ENCODE results near the gene ZNFX1. TPM values are rescaled to one million over a fixed set of nuclear protein-coding genes. Genes with fewer than 3 reads are reported as not detected.
A peak's percentile ranks its signal among the peaks of the same experiment; 100 is the strongest.

Gene ZNFX1
- total RNA-seq, 3 donors from 2014 or later, result 52.5 to 69.2 (median 56.4) TPM

DNA sequence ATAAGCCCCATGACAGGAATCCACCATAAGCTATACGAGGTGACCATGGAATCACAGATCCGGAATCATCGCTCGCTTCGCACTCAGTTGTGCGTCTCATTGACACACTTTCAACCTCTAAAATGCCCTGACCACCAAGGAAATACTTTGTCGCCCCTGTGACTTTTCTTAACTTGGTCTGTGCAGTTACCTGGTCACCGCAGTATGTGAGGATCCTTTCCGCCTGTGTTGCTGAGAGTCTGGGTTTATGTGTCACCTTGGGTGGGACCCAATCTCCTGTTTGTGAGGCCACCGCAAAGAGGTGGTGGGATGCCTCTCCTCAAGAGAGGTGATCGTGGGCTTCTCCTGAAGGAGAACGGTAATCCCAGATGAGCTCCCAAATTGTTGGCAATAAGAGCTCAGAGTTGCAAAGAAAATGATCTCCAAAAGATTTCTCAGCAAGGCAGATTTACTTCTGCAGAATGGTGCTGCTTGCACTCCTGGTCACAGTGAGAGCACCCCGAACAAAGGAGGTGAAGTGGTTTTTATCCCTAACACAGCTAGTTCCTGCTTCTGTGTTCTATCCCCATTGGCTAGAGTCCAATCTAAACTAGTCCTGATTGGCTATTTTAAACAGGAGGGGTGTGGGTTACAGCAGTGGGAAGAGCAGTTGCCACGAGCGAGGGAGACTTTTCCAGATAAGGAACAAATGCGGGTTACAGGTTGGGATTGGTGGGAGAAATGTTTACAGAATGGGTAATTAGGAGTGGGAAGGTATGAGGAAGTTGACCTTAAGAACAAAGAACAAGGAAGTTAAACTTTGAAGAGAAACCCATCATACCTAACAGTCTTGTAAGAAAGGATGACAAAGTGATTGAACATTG is 9.1 kb upstream of the ZNFX1 start:
- H3K36me3 Mint-ChIP-seq (ENCODE audit: insufficient read depth), result peaks cover 89% of the 10 kb centered on the region
- ATAC-seq (no peak), DNase-seq (no peak)
- H3K9me3 Mint-ChIP-seq, result peaks cover 34% of the 10 kb centered on the region
- no peaks in the 10 kb centered on the region for H3K27me3 Mint-ChIP-seq (ENCODE audit: low read depth)
- peaks cover 54% of the 10 kb centered on the region for H3K4me1 Mint-ChIP-seq (ENCODE audit: low read depth)
- H3K4me3 Mint-ChIP-seq, result peak overlapping the region; percentile 99

DNA sequence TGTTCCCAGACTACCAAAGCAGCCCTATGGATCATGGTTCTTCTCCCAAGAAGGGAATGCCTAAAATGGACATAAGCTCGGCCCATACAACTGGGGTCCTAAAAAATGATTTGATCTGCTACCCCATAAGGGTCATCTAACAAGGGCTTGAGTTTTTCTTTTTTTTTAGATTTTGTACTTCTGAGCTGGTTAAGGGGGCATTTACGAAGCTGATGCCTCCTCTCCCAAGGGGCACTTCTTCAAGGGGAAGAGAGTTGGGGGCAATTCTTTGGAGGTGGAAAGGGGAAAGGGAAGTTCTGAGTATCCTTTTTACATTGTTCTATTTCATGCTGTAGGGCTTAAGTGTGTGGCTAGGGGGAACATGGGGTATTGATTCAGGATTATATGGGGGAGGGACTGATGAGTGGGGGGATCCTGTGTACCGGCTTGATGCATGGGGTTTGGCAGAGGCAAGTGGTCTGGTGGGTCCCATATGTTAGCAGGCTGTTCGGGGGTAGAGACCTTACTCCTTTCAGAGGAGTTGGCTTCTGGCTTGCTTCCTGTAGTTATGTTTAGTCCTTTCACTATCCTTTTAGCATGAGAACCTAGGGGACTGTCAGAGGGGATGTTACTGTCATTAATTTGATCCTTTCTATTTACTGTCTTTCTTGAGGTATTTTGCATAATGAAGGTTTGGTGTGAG is 8.1 kb upstream of the ZNFX1 start:
- H3K27me3 Mint-ChIP-seq (ENCODE audit: low read depth), result no peaks in the 10 kb centered on the region
- DNase-seq (no peak), ATAC-seq (no peak)
- peaks cover 95% of the 10 kb centered on the region for H3K36me3 Mint-ChIP-seq (ENCODE audit: insufficient read depth)
- peaks cover 41% of the 10 kb centered on the region for H3K9me3 Mint-ChIP-seq
- peak overlapping the region; percentile 99 for H3K4me3 Mint-ChIP-seq
- H3K4me1 Mint-ChIP-seq (ENCODE audit: low read depth), result peaks cover 63% of the 10 kb centered on the region

DNA sequence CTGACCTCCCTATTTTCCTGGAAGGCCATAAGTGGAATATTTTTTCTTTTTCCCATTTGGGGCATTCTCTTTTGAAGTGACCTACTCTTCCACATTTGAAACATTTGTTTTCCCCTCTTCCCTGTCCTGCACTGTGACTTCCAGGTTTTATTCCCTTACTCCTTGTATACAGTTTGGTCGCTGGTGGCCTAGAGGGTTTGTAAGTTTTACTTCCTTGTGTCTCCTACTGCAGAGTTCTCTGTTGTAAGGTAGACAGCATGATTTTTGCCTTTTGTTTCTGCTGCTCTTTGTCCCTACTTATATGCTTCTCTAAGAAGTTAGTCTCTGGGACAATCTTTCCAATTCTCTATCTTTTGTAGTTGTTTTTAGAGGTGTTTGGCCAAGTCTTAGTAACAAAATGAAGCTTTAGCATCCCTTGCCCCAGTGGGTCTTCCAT is 7.4 kb upstream of the ZNFX1 start:
- Mint-ChIP-seq H3K27me3 (ENCODE audit: low read depth) (no peaks in the 10 kb centered on the region), H3K9me3 (peaks cover 41% of the 10 kb centered on the region), H3K36me3 (ENCODE audit: insufficient read depth) (peaks cover 95% of the 10 kb centered on the region), H3K4me1 (ENCODE audit: low read depth) (peaks cover 68% of the 10 kb centered on the region), H3K4me3 (peak overlapping the region; percentile 99)
- DNase-seq (no peak), ATAC-seq (no peak)

DNA sequence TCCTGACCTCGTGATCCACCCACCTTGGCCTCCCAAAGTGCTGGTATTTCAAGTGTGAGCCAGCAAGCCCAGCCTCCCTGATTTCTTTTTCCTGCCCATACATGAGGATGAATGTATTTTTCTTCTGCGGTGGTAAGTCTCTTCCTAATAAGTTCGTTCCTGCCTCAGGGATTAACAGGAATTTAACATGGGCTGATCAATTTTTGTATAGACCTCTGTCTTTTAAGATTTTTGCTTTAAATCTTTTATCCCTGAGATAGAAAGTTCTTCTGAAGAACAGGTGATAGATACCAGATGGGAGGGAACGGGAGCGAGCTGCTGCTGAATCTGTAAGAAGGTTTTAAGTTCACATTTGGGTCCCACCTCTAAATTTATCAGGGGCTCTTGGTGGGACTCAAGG is 7.0 kb upstream of the ZNFX1 start:
- H3K4me3 Mint-ChIP-seq, result peak overlapping the region; percentile 99
- peaks cover 70% of the 10 kb centered on the region for H3K4me1 Mint-ChIP-seq (ENCODE audit: low read depth)
- peaks cover 41% of the 10 kb centered on the region for H3K9me3 Mint-ChIP-seq
- DNase-seq, result no peak
- ATAC-seq, result no peak
- peaks cover 95% of the 10 kb centered on the region for H3K36me3 Mint-ChIP-seq (ENCODE audit: insufficient read depth)
- no peaks in the 10 kb centered on the region for H3K27me3 Mint-ChIP-seq (ENCODE audit: low read depth)

DNA sequence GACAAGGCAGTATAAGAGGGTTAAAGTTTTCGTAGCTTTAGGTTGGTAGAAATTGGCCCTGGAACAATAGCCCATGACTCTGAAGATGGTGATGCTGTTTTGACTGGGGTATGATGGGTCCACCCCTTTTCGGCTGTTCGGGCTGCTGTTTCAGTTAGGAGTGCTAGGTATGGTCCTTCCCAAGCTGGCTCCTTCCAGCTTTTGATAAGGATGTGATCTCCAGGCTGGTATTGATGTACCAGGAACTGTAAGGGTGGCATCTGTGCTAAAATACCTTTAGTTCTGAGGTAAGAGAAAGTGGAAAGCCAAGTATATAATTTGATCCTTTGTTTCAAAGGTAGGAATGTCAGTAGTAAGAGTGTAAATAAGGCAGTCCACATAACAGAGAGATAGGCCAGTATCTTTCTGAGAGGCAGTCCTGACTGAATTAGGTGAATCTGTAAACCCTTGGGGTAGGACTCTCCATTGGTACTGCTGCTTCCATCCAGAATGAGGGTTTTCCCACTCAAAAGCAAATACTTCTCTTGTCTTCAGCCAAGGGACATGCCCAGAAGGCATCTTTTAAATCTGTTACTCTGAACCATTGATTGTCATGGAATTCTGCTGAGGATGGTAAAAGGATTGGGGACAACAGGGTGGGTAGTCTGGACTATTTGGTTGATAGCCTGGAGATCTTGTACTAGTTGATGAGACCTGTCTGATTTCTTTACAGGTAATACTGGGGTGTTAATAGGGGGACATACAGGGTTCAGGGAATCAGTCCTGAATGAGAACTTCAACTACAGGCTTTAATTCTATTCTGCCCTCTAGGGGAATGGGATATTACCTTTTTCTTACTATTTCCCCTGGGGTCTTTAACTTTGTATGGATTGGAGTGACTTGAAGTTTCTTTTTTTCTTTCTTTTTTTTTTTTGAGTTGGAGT is 6.1 kb upstream of the ZNFX1 start:
- no peaks in the 10 kb centered on the region for H3K27me3 Mint-ChIP-seq (ENCODE audit: low read depth)
- H3K36me3 Mint-ChIP-seq (ENCODE audit: insufficient read depth), result peaks cover 98% of the 10 kb centered on the region
- peaks cover 41% of the 10 kb centered on the region for H3K9me3 Mint-ChIP-seq
- H3K4me1 Mint-ChIP-seq (ENCODE audit: low read depth), result peaks cover 67% of the 10 kb centered on the region
- no peak for DNase-seq
- ATAC-seq, result peak; percentile 8 to 9
- peak overlapping the region; percentile 99 for H3K4me3 Mint-ChIP-seq

DNA sequence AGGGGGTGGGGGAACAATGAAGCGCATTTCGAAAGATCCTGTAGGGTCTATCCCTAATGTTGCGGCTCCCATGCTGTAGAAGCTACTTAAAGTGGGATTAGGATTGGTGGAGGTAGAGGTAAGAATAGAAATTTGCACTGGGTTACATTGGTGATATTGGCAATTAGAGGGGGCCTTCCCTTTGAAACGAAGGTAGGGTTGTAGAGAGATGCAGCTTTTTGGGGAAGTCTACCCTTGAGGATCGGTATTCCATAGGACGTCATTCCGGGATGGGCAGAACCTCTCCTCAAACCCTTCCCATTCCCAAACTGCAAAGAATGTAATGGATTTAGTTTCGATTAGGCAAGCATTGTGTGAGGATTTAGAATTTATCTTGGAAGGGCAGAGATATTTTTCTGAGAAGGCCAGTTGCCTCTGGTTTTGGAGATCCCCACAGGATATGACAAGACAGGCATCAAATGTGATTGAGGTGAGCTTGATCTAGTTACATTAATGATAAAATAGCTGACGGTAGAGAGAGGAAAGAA is 5.4 kb upstream of the ZNFX1 start:
- H3K4me3 Mint-ChIP-seq, result peak overlapping the region; percentile 99
- peaks cover 41% of the 10 kb centered on the region for H3K9me3 Mint-ChIP-seq
- H3K36me3 Mint-ChIP-seq (ENCODE audit: insufficient read depth), result peaks cover 97% of the 10 kb centered on the region
- peaks cover 67% of the 10 kb centered on the region for H3K4me1 Mint-ChIP-seq (ENCODE audit: low read depth)
- H3K27me3 Mint-ChIP-seq (ENCODE audit: low read depth), result no peaks in the 10 kb centered on the region
- DNase-seq (no peak), ATAC-seq (peak; percentile 2)

DNA sequence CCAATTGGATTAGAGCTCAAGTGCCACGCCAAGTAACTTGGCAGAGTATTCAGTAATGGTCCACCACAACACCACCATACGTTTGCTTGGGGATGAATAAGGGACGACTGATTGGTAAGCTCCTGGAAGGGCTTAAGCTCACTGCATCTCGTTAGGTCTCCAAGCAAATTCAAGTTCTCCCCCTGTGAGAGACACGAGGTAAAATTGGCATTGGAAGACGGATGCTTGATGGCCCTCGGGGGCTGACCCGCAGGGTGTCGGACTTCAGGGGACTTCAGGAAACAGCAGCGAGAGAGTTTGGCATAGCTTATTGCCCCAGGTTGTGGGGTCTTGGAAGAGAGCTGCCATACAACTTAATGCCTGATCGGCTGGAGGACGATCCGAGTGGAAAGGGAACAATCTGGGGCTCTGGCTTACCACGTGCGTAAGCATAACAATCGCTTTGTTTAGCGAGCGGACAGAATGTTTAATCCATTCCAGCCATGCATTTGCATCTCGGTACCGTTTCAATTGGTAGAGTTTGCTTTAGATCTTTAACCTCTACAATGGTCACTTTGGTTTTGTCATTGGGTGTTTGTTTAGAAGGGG is 4.8 kb upstream of the ZNFX1 start:
- H3K4me1 Mint-ChIP-seq (ENCODE audit: low read depth), result peaks cover 67% of the 10 kb centered on the region
- DNase-seq, result no peak
- peaks cover 41% of the 10 kb centered on the region for H3K9me3 Mint-ChIP-seq
- no peak for ATAC-seq
- peak overlapping the region; percentile 99 for H3K4me3 Mint-ChIP-seq
- H3K27me3 Mint-ChIP-seq (ENCODE audit: low read depth), result no peaks in the 10 kb centered on the region
- H3K36me3 Mint-ChIP-seq (ENCODE audit: insufficient read depth), result peaks cover 91% of the 10 kb centered on the region

DNA sequence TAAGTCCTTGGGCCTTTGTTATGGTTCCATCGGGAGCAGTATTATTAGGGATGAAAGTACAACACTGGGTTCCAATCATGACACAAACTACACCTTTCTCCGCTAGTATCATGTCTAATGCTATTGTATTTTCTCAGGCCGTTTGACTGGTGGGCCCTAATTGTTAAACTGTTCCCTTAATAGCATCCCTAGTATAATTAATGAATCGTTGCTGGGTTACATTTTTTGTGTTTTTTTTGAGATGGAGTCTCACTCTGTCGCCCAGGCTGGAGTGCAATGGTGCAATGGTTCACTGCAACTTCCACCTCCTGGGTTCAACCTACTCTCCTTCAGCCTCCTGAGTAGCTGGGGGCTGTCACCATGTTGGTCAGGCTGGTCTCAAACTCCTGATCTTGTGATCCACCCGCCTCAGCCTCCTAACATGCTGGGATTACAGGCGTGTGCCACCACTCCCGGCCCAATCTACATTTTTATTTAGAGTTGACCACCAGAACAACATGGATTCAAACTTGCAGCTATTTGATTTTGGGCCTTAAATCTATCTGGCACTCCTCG is 4.1 kb upstream of the ZNFX1 start:
- Mint-ChIP-seq H3K4me1 (ENCODE audit: low read depth) (peaks cover 62% of the 10 kb centered on the region), H3K4me3 (peak overlapping the region; percentile 99), H3K36me3 (ENCODE audit: insufficient read depth) (peaks cover 84% of the 10 kb centered on the region), H3K9me3 (peaks cover 35% of the 10 kb centered on the region), H3K27me3 (ENCODE audit: low read depth) (no peaks in the 10 kb centered on the region)
- ATAC-seq (no peak), DNase-seq (no peak)

DNA sequence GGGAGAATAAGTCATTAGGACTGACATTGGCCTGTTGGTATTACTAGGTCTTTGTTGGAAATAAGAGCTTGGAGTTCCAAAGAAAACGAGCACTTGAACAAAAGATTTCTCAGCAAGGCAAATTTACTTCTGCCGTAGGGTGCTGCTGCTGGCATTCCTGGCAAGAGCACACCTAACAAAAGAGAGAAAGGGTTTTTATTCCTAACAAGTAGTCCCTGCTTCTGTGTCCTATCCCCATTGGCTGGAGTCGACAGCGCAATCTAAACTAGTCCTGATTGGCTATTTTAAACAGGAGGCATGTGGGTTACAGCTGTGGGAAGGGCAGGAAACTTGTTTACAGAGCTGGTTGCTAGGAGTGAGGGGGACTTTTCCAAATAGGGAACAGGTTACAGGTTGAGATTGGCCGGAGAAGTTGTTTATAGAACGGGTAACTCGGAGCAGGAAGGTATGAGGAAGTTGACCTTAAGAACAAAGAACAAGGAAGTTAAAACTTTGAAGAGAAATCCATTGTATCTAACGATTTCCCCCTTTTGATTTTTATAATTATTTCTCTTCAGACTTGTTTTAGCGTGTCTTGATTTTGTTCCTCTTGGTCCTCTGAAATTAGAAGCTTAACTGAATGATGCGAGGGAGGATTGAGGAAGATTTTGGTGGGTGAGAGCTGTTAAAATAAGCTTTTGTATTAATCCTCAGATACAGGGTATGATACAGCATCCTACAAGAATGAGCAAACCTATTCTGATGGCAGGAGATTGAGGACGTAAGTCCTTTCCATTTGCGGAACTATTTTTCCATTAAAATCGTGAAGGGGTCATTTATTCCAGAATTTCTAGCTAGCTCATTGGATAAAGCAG is 3.4 kb upstream of the ZNFX1 start:
- ATAC-seq, result no peak
- Mint-ChIP-seq H3K36me3 (ENCODE audit: insufficient read depth) (peaks cover 81% of the 10 kb centered on the region), H3K4me1 (ENCODE audit: low read depth) (peaks cover 57% of the 10 kb centered on the region), H3K4me3 (peak overlapping the region; percentile 99), H3K9me3 (peaks cover 31% of the 10 kb centered on the region), H3K27me3 (ENCODE audit: low read depth) (no peaks in the 10 kb centered on the region)
- DNase-seq, result no peak

DNA sequence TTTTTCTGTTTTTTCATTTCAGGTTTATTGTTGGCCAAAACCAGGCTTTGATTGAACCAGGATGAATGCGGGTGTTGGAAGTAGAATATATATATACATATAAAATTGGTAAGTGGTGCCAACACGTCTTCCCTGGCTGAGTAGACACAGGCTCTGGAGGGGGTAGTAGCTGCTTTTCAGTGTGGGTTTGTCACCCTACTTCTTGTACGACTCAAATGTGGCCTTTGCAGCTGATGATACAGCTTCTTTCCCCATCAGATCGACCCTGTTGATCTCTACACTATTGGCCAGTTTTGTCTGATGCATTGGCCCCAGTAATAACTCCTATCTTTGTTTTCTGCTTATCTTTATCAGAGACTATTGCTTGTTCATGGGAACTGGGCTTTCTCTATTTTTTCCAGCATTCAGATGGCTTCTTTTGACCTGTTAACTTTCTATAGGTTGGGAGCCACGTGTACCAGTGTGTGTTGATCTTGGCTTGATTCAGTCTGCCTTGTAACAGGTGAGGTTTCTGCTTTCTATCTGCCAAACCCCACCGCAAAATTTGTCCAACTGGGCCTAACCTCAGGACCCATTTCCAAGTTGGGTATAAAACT is 2.7 kb upstream of the ZNFX1 start:
- Mint-ChIP-seq H3K4me3 (peak overlapping the region; percentile 99), H3K9me3 (peaks cover 26% of the 10 kb centered on the region), H3K27me3 (ENCODE audit: low read depth) (no peaks in the 10 kb centered on the region), H3K36me3 (ENCODE audit: insufficient read depth) (peaks cover 76% of the 10 kb centered on the region), H3K4me1 (ENCODE audit: low read depth) (peaks cover 56% of the 10 kb centered on the region)
- DNase-seq, result no peak
- no peak for ATAC-seq

DNA sequence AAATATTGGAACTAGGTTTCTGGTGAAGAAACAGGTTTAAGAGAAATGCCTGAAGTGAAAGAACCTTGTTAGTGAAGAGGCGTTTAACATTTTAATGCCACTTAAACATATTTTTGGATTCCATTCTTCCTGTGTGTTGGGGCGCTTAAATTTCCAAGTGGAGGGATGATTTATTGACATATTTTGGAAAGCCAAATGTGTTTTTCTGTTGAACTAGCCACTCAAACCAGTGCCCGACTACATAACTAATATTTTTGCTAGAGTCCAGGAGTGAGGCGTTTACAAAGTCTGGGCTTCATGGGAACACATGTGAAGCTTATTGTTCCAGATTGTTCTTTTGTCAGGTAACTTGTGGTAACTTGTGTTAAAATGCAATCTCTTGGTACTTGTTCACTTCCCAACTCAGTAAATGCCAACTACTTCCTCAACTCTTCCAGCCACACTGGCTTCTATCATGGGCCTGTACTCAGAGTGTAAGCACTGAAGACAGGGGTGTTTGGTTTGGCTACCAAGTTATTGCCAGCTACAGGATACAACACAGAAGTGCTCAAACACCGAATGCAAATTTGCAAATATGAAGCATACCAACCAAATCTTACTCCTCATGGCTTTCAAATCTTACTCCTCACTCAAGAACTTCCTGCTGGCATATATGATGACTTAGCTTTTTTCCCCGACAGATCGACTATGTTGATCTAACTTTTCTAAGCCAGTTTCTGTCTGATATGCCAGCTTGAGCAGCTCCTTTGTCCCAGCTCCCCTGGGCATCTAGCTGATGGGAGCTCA is 2.0 kb upstream of the ZNFX1 start:
- H3K36me3 Mint-ChIP-seq (ENCODE audit: insufficient read depth), result peaks cover 73% of the 10 kb centered on the region
- no peaks in the 10 kb centered on the region for H3K27me3 Mint-ChIP-seq (ENCODE audit: low read depth)
- no peak for DNase-seq
- ATAC-seq, result no peak
- peak overlapping the region; percentile 99 for H3K4me3 Mint-ChIP-seq
- H3K9me3 Mint-ChIP-seq, result peaks cover 22% of the 10 kb centered on the region
- H3K4me1 Mint-ChIP-seq (ENCODE audit: low read depth), result peaks cover 57% of the 10 kb centered on the region
